ENCODE data around the gene HPS4. TPM values are rescaled to one million over a fixed set of nuclear protein-coding genes. Genes with fewer than 3 reads are reported as not detected.

HPS4 gene
- total and polyA plus RNA-seq, 8 donors = 10.3 to 46.1 (median 24.3) TPM

DNA sequence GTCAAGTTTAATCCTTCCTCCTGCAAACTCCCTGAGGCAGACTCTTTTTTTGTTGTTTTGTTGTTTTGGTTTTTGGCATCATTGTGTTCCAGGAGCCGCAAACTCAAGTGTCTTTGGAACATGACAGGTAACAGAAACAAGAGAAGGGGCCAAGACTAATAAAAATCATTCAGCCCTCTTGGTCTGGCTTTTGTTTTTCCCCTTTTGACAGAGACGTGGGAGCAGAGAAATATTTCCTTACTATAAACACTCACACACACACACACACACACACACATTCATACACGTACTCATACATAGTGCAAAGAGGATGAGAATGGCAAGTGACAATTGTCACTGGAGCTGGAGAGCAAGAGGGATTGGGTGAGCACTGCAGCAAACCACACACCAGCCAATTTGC, 65.0 kb downstream of the HPS4 start:
- TF ChIP-seq EP300 (IDR thresholded peaks at IDR 0.05) = no peak
- TF ChIP-seq, protein P1, sequence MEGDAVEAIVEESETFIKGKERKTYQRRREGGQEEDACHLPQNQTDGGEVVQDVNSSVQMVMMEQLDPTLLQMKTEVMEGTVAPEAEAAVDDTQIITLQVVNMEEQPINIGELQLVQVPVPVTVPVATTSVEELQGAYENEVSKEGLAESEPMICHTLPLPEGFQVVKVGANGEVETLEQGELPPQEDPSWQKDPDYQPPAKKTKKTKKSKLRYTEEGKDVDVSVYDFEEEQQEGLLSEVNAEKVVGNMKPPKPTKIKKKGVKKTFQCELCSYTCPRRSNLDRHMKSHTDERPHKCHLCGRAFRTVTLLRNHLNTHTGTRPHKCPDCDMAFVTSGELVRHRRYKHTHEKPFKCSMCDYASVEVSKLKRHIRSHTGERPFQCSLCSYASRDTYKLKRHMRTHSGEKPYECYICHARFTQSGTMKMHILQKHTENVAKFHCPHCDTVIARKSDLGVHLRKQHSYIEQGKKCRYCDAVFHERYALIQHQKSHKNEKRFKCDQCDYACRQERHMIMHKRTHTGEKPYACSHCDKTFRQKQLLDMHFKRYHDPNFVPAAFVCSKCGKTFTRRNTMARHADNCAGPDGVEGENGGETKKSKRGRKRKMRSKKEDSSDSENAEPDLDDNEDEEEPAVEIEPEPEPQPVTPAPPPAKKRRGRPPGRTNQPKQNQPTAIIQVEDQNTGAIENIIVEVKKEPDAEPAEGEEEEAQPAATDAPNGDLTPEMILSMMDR (IDR thresholded peaks at IDR 0.05) = no peak
- TF ChIP-seq POLR2AphosphoS5 (IDR thresholded peaks at IDR 0.05) = no peak
- TF ChIP-seq POLR2A (IDR thresholded peaks at IDR 0.05) = no peak
- H3K4me3 ChIP-seq = no peak overlapping the region
- H3K4me1 ChIP-seq = peaks cover 0 to 19% (median 4%) of the 10 kb centered on the region in 4 donors
- peaks cover 0 to 40% (median 16%) of the 10 kb centered on the region in 3 donors for H3K27me3 ChIP-seq
- intact Hi-C loops (cut with DNase I; ENCODE audit: low total_unique reads) = no loop called here
- H3K36me3 ChIP-seq = no peaks in the 10 kb centered on the region
- 42 to 64% (median 58%) methylated on average over 3 of the region's 3 CpGs for WGBS, 5 donors
- H3K9me3 ChIP-seq = peaks cover 4 to 14% (median 12%) of the 10 kb centered on the region in 4 donors
- no peak for DNase-seq
- peak overlapping the region in 1 of 5 donors; percentile 58 for H3K27ac ChIP-seq

DNA sequence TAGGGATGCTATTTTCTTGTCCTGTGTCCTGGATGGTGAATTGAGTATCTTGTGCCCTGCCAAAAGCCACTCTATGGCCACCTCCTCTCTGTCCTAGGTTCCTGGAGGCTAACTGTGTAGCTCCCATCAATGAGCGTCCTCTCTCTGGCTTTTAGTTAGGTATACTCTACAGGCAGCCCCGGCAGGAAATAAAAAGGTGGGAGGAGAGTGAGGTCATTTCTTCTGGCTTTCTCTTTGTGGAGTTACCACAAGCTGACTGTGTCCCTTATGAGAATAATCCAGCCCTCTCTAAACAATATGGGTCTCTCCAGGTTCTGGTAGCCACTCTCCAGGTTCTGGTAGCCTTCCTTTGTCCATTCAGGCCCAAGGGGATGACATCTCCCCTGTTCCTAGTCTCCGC, 66.2 kb downstream of the HPS4 start:
- no peaks in the 10 kb centered on the region for H3K36me3 ChIP-seq
- intact Hi-C loops (cut with DNase I; ENCODE audit: low total_unique reads) = no loop called here
- no peak for TF ChIP-seq EP300 (IDR thresholded peaks at IDR 0.05)
- TF ChIP-seq, protein P1 (IDR thresholded peaks at IDR 0.05) = no peak
- TF ChIP-seq POLR2AphosphoS5 (IDR thresholded peaks at IDR 0.05) = no peak
- no peak for TF ChIP-seq POLR2A (IDR thresholded peaks at IDR 0.05)
- H3K27me3 ChIP-seq = peaks cover 0 to 51% (median 16%) of the 10 kb centered on the region in 3 donors
- no peak for DNase-seq
- 76 to 86% (median 81%) methylated on average over 3 of the region's 3 CpGs for WGBS, 5 donors
- peaks cover 0 to 2% (median under 1%) of the 10 kb centered on the region in 4 donors for H3K9me3 ChIP-seq
- H3K27ac ChIP-seq = peak overlapping the region in 1 of 5 donors; percentile 58
- H3K4me1 ChIP-seq = peaks cover 0 to 19% (median 4%) of the 10 kb centered on the region in 4 donors
- H3K4me3 ChIP-seq = no peak overlapping the region

DNA sequence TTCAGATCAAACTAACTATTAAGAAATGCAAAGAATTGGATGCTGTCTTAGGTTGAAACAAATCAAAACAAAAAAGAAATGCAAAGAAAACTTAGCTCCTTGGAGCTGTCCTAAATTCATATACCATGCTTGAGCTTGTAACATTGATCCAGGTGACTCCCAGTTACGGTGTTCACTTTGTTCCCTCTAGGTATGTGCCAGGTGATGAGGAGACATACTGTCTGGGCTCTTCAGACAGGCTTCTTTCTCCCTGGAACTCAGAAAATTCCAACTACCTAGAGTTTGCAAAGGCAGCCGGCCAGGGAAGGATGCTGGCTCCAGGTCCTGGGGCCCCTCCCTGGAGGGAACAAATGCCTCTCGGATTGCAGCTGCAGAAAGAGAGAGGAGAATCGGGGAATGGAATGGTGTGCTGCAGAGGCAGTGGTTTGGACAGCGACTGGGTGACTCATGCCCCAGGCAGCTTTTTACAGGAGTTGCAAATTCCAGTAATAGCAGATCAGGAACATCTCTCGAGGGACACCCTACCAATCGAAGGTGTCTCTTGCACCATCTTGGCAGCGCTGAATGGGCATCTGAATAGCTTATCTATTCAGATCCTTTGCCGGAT, 66.8 kb downstream of the HPS4 start:
- DNase-seq = no peak
- Histone ChIP-seq H3K36me3 (no peaks in the 10 kb centered on the region), H3K4me3 (no peak overlapping the region), H3K27me3 (peaks cover 0 to 52% (median 16%) of the 10 kb centered on the region in 3 donors), H3K27ac (no peak overlapping the region), H3K4me1 (peaks cover 0 to 19% (median 4%) of the 10 kb centered on the region in 4 donors), H3K9me3 (no peaks in the 10 kb centered on the region)
- TF ChIP-seq POLR2AphosphoS5 (IDR thresholded peaks at IDR 0.05) (no peak), POLR2A (IDR thresholded peaks at IDR 0.05) (no peak)
- intact Hi-C loops (cut with DNase I; ENCODE audit: low total_unique reads) = no loop called here
- 42 to 53% (median 44%) methylated on average over 9 of the region's 9 CpGs for WGBS, 5 donors

DNA sequence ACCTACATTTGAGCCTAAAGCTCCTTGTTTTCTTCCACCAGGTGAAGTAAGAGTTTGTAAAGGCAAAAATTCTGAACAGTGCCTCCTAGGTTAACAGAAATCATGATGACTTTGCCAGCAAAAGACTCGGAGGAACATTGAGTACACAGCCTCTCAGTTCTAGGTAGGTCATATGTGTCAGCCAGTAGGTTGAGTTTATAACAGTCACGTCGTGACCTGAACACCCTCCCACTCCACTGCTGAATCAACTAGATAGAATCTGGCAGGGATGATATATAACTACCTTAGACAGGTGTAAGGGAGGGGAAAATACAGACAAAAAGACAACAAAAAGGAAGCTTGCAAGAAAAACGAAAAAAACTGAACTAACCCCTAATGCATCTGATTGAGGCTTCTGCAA, 67.3 kb downstream of the HPS4 start:
- no peak for DNase-seq
- intact Hi-C loops (cut with DNase I; ENCODE audit: low total_unique reads) = no loop called here
- Histone ChIP-seq H3K4me3 (no peak overlapping the region), H3K9me3 (no peaks in the 10 kb centered on the region), H3K36me3 (no peaks in the 10 kb centered on the region), H3K27me3 (peaks cover 0 to 58% (median 16%) of the 10 kb centered on the region in 3 donors), H3K4me1 (peaks cover 0 to 19% (median 4%) of the 10 kb centered on the region in 4 donors), H3K27ac (no peak overlapping the region)
- 54 to 62% (median 59%) methylated on average over 4 of the region's 4 CpGs for WGBS, 5 donors
- TF ChIP-seq POLR2A (IDR thresholded peaks at IDR 0.05) (no peak), EP300 (IDR thresholded peaks at IDR 0.05) (no peak), POLR2AphosphoS5 (IDR thresholded peaks at IDR 0.05) (no peak)
- TF ChIP-seq, protein P1 (IDR thresholded peaks at IDR 0.05) = no peak

DNA sequence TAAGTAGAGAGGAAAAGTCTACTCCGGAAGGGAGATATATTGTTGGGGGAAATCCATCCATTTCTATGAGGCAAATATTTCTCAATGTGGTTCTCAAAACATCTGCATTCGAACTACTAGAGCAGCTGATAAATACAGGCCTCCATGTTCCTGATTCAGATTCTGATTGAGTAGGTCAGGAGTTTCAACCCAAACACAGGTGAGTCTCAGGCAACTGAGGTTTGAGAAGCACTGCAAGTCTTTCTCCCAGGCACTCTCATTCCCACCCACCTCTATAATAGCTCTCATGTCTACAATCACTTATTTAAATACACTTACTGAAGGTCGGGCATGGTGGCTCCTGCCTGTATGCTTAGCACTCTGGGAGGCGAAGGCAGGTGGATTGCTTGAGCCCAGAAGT, 69.2 kb downstream of the HPS4 start:
- H3K27ac ChIP-seq = no peak overlapping the region
- no peaks in the 10 kb centered on the region for H3K36me3 ChIP-seq
- intact Hi-C loops (cut with DNase I; ENCODE audit: low total_unique reads) = no loop called here
- peaks cover 0 to 63% (median 16%) of the 10 kb centered on the region in 3 donors for H3K27me3 ChIP-seq
- WGBS, 5 donors = 80 to 86% (median 83%) methylated on average over 4 of the region's 4 CpGs
- no peaks in the 10 kb centered on the region for H3K9me3 ChIP-seq
- H3K4me3 ChIP-seq = no peak overlapping the region
- no peak for DNase-seq
- TF ChIP-seq POLR2AphosphoS5 (IDR thresholded peaks at IDR 0.05) (no peak), EP300 (IDR thresholded peaks at IDR 0.05) (no peak), POLR2A (IDR thresholded peaks at IDR 0.05) (no peak)
- TF ChIP-seq, protein P1 (IDR thresholded peaks at IDR 0.05) = no peak
- peaks cover 0 to 19% (median 4%) of the 10 kb centered on the region in 4 donors for H3K4me1 ChIP-seq

Data from stomach (tissue), 9 donors.